AG10803 (cell line): Measurements from ENCODE around the gene ADCY7.

Experiments used
- DNase-seq: peaks from one replicate; pipeline ENCODE4 v3.0.0; 2010; ENCODE audit warnings: low read depth
- H3K4me3 ChIP-seq: 2 replicates; pipeline ENCODE4 v1.5.1; 2011; ENCODE audit warnings: mild to moderate bottlenecking, low read length, control low read depth
- TF ChIP-seq, protein P1 (sequence below): conservative IDR thresholded peaks from 2 replicates; pipeline ENCODE4 v1.5.1; 2011; ENCODE audit warnings: mild to moderate bottlenecking, low read length, control low read depth, inconsistent platforms

ADCY7 gene

DNA sequence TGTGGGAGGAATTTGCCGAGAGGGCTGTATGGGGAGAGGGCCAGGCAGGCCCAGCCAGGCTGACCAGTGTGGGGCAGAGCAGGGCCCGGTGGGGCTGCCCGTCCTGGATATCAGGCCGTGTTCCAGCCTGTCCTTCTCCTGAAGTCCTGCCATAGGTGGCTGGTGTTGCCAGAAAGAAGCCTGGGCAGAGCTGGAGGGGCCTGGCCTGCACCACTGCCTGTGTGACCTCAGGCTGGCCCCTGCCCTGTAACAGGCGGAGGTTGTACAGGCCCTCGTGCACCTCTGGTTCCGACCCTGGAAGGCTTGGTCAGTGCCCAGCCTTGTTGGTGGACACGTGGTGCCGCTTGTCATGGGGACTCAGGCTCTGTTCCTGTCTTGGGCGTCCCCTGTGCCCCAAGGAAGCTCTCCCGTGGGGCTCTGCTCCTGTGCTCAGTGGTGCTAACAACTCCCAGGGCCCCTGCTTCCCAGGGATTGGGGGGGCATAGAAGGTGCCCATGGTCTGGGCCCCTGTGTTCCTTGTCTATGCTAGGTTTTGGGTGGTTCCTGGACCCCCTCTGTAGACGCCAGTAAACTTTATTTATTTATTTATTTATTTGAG, 33.3 kb downstream of the ADCY7 start:
- H3K4me3 ChIP-seq, result no peak overlapping the region
- TF ChIP-seq, protein P1, sequence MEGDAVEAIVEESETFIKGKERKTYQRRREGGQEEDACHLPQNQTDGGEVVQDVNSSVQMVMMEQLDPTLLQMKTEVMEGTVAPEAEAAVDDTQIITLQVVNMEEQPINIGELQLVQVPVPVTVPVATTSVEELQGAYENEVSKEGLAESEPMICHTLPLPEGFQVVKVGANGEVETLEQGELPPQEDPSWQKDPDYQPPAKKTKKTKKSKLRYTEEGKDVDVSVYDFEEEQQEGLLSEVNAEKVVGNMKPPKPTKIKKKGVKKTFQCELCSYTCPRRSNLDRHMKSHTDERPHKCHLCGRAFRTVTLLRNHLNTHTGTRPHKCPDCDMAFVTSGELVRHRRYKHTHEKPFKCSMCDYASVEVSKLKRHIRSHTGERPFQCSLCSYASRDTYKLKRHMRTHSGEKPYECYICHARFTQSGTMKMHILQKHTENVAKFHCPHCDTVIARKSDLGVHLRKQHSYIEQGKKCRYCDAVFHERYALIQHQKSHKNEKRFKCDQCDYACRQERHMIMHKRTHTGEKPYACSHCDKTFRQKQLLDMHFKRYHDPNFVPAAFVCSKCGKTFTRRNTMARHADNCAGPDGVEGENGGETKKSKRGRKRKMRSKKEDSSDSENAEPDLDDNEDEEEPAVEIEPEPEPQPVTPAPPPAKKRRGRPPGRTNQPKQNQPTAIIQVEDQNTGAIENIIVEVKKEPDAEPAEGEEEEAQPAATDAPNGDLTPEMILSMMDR, result no peak
- DNase-seq, result no peak

- peak; percentile 54 for DNase-seq
- TF ChIP-seq, protein P1, result no peak
These were observed 34.7 kb downstream of the ADCY7 start for GRCh38 chr16:50300942-50301625.

DNA sequence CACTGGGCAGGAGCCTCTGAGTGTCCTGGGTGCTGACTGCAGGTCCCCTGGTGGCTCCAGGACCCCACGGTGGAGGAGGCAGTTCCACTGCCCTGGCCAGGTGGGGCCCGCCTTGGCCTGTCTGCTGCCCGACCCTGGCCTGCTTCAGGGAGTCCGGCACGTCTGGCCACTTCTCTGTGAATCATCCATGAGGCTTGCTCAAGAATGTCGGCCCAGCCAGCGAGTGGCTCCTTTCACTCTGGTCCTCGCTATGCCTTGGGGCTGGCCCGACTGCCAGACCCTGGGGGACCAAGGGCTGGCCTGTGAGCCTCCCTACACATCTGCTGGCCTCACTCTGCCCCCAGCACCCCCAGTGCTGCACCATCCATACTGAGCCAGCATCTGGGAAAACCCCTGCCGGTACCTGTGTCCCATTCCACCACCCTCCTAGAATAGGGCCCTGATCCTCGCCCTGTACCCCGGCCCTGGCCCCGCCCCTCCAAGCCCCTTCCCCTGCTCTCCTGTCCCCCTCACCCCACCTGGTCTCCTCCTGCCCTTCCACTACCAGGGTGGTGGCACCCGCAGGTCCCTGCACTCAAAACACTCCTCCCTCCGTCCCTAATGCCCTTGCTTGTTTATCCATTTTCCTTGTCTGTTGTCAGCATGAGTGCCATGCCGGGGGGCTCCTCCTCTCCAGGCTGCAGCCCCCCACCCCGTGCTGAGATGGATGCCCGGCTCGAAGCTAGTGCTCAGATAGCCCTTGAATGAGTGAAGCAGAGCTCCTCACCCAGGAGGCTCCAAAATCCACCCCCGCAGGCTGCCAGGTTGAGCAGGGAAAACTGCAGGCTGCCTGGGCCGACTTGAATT, 35.5 kb downstream of the ADCY7 start:
- peak; percentile 77 for DNase-seq
- TF ChIP-seq, protein P1, result no peak
- H3K4me3 ChIP-seq, result no peak overlapping the region

More at GRCh38 chr16:50300942-50301625, 34.7 kb downstream of the ADCY7 start:
- no peak overlapping the region for H3K4me3 ChIP-seq

- no peak for DNase-seq
- H3K4me3 ChIP-seq, result no peak overlapping the region
- TF ChIP-seq, protein P1, result no peak
These were observed 36.2 kb downstream of the ADCY7 start for GRCh38 chr16:50302472-50303005.

DNA sequence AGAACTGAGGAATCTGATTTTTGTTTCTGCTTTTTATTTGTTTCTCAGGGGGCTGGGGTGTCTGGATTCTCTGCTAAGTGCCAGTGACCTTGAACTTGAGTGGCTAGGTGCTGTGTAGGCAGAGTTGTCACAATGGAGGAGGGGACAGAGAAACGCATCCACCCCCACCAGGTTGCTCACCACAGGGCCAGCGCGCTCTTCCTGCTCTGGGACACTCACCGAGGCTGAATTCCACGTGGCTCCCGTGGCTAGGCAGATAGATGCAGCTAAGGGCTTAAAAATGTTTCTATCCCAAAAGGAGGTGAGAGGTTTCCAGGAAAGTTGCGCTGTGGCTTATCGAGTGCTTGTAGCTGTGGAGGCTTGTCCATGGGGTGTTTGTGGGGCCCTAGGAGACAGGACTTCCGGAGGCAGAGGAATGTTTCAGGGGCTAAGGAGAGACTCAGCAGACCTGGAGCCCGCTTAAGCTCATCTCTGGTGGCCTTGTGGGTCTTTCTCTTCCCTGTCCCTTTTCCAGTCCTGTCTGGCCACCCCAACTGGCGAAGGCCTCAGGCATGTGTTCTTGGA, 36.8 kb downstream of the ADCY7 start:
- TF ChIP-seq, protein P1, result no peak
- no peak overlapping the region for H3K4me3 ChIP-seq
- DNase-seq, result peak; percentile 27

DNA sequence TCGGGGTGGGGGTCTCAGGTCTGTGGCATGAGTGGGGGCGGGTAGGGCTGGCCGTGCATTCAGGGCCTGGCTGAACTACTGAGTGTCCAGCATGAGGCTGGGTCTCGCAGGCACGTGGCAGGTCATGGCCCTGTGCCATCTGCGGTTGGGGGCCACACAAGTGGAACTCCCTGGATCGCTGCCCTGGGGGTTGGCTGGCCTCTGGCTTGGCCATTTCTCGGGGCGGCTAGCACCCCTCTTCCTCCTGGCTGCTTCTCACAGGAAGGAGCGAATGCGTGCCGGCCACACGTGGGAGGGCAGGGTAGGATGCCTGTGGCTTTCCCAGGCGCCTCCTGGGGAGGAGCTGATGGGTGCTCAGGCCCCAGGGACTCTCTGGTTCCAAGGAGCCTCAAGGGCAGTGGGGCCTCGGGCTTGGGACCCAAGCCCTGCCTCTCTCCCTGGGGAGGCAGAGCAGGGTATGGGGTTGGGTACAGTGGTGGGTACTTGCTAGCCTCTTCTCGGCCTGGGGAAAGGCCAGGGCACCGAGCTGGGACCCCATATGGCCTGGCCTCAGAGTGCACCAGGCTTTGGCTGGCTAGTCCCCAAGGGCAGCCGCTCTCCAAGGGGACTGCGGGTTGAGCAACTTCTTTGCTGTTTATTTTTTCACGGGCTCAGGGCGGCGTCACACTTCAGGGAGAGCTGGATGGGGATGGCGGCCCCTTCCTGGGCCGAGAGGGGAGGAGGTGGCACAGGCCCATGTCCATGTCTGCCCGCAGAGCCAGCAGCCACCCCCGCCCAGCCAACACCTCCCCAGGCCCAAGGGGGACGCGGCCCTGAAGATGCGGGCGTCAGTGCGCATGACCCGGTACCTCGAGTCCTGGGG, 37.5 kb downstream of the ADCY7 start:
- no peak overlapping the region for H3K4me3 ChIP-seq
- DNase-seq, result peak; percentile 17
- TF ChIP-seq, protein P1, result no peak
